Right lobe of liver (tissue), 6 donors: ENCODE results near the gene PON1. TPM values are rescaled to one million over a fixed set of nuclear protein-coding genes. Genes with fewer than 3 reads are reported as not detected.

Experiments
- ATAC-seq, 4 donors: fragments of 200-7000 bp; cut with Tn5 transposase; one replicate each; pipeline ENCODE4 v1.9.1; 2020; ENCODE audit warnings: mild to moderate bottlenecking in 4 of 4, moderate library complexity in 4 of 4
- DNase-seq, 3 donors: peaks; one replicate each; pipeline ENCODE4 v3.0.0-alpha.2; 2020
- H3K27ac ChIP-seq, 3 donors: fragments of 200-600 bp; one replicate each; pipeline ENCODE4 v1.8.0; 2022
- H3K27me3 ChIP-seq, 2 donors: fragments of 200-600 bp; one replicate each; pipeline ENCODE4 v1.8.0; 2022
- H3K36me3 ChIP-seq, 4 donors: fragments of 200-600 bp; sonication (generic) in 1 of 4; one replicate each; pipeline versions ENCODE4 v1.5.1 to v1.8.0; 2017 to 2022; ENCODE audit warnings: control low read depth in 1 of 4
- H3K4me1 ChIP-seq, 4 donors: fragments of 200-600 bp; sonication (generic) in 1 of 4; one replicate each; pipeline versions ENCODE4 v1.5.1 to v1.8.0; 2017 to 2022; ENCODE audit warnings: control low read depth in 1 of 4
- H3K4me3 ChIP-seq, 3 donors: fragments of 200-600 bp; one replicate each; pipeline ENCODE4 v1.8.0; 2022
- H3K9me3 ChIP-seq, 4 donors: fragments of 200-600 bp; sonication (generic) in 1 of 4; one replicate each; pipeline versions ENCODE4 v1.5.1 to v1.8.0; 2017 to 2022; ENCODE audit warnings: control low read depth in 1 of 4
- POLR2A ChIP-seq: fragments of 450-650 bp; IDR thresholded peaks from one replicate; pipeline ENCODE4 v1.6.1; 2017; ENCODE audit warnings: antibody characterized with exemption, mild to moderate bottlenecking
- WGBS: methylation state at CpG from one replicate; pipeline ENCODE4 v1.1.6; 2018; ENCODE audit warnings: low coverage, low lambda C conversion rate; ENCODE audit not compliant: insufficient coverage; ENCODE audit errors: missing lambda C conversion rate; 5-methylcytosine and 5-hydroxymethylcytosine counted together
- intact Hi-C, 2 donors: fragments of 100-400 bp; cut with DNase I; formaldehyde crosslinking; loops; one replicate each; pipeline versions ENCODE4 v1.11.2 to v1.14.1; 2022
- total RNA-seq, 6 experiments: library from RNA; depleted of rRNA in 2 of 6; stranded (reverse); fragments of >200 nt in 2 of 6; fragmentation: NEBNext Ultra II Directional in 3 of 6; extraction: Animal tissue kit (Norgen Biotek cat#: 25700) in 3 of 6; gene quantifications; one replicate each; pipeline versions ENCODE4 v1.1.0 to v1.2.4, GENCODE V29; 2016 to 2023
- TF ChIP-seq, protein P1 (sequence below), 4 donors: fragments of 200-600 bp in 3 of 4; fragments of 450-650 bp in 1 of 4; IDR thresholded peaks; one replicate each; pipeline versions ENCODE4 v1.5.1 to v1.8.0; 2016 to 2022; ENCODE audit warnings: antibody characterized with exemption in 4 of 4, mild to moderate bottlenecking in 2 of 4
- donor health status: DM: no; HTN: yes; CAD: no.
- donor health status: DM: no; HTN: no; CAD: no.
- donor health status: DM: no; HTN: no; CAD: no.
- donor health status: DM: no; HTN: yes; CAD: no.
- donor health status: DM: no; HTN: yes; CAD: no.

PON1 gene
- total RNA-seq, 6 experiments from 2014 or later = 85.3 to 677 (median 410) TPM

DNA sequence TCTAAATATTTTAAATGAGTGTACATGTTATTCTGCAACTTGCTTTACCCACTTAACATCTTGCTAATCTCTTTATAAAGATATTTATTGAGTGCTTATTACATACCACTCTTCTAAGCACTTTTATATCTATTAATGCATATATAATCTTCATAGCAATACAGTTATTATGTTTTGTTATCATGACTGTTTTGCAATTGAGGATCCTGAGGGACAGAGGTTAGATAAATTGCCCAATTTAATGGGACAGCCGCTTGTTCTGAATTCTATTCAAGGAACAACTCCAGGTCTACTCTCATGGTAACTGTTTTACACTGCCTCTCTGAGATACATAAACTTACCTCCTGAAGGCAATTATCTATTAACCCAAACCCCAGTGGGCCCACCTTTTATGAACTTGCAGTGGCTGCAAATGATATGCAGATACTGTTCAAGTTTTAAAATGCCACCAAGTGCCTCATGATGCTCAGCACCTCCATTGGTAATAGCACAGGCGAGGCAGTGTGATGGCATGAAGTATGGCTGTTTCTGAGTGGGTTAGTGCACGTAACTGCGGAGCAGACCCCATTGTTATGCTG lies 60.5 kb downstream of the PON1 start:
- no peaks in the 10 kb centered on the region for H3K36me3 ChIP-seq
- no peak overlapping the region for H3K27ac ChIP-seq
- no peaks in the 10 kb centered on the region for H3K9me3 ChIP-seq
- intact Hi-C loops = no loop called here
- no peak for DNase-seq
- H3K27me3 ChIP-seq = no peaks in the 10 kb centered on the region
- no peak overlapping the region for H3K4me3 ChIP-seq
- no peak for ATAC-seq
- 82% methylated on average over 4 of the region's 4 CpGs for whole genome bisulfite sequencing
- TF ChIP-seq, protein P1, sequence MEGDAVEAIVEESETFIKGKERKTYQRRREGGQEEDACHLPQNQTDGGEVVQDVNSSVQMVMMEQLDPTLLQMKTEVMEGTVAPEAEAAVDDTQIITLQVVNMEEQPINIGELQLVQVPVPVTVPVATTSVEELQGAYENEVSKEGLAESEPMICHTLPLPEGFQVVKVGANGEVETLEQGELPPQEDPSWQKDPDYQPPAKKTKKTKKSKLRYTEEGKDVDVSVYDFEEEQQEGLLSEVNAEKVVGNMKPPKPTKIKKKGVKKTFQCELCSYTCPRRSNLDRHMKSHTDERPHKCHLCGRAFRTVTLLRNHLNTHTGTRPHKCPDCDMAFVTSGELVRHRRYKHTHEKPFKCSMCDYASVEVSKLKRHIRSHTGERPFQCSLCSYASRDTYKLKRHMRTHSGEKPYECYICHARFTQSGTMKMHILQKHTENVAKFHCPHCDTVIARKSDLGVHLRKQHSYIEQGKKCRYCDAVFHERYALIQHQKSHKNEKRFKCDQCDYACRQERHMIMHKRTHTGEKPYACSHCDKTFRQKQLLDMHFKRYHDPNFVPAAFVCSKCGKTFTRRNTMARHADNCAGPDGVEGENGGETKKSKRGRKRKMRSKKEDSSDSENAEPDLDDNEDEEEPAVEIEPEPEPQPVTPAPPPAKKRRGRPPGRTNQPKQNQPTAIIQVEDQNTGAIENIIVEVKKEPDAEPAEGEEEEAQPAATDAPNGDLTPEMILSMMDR (IDR thresholded peaks at IDR 0.05) = no peak
- H3K4me1 ChIP-seq = no peaks in the 10 kb centered on the region

DNA sequence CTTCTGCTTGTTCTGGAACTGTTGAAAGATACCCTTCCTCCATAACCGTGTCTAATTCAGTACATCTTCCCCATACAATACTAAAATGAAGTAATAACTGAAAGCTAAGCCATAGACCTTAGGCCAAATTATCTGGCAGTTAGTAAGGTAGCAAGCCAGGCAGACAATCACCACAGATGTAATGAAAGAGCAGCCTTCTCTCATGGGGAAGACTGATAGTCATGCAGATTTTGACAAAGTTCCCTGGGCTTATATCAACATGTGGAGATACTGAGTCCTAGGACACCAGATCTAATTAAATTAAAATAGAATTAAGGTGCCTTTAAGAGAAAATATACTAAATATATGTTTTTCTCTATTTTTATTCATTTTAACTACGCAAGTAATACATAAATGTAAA lies 61.5 kb downstream of the PON1 start:
- no peaks in the 10 kb centered on the region for H3K36me3 ChIP-seq
- 94% methylated on average over 2 of the region's 2 CpGs for WGBS
- intact Hi-C loops = no loop called here

DNA sequence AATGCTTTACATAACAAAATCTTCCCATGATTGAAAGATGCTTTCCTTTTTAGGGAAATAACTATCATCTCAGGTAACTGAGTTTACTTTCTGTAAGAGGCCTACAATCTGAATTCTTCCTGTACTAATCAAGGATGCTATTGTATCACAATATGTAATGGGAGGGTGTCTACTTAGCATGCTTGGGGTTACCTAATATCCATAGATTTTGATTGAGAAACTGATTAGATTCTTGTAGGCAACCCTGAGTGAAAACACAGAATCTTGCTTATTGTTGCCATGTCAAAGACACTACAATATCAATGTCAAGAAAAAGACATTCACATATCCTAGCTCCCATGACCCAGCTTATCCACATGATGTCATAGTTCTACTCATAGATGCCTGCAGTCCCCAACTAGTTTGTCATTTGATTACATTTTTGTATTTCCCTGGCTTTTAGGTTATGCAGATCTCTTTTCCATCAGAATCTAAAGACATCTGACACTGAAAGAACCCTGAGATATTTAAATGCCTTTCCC lies 62.4 kb downstream of the PON1 start:
- H3K4me1 ChIP-seq = no peaks in the 10 kb centered on the region
- H3K27ac ChIP-seq = no peak overlapping the region
- intact Hi-C loops = no loop called here
- TF ChIP-seq POLR2A = no peak
- H3K4me3 ChIP-seq = no peak overlapping the region
- no peaks in the 10 kb centered on the region for H3K9me3 ChIP-seq
- DNase-seq (no peak), ATAC-seq (no peak)
- H3K27me3 ChIP-seq = no peaks in the 10 kb centered on the region
- no peaks in the 10 kb centered on the region for H3K36me3 ChIP-seq

More for the DNA sequence above, 61.5 kb downstream of the PON1 start:
- no peak overlapping the region for H3K4me3 ChIP-seq
- TF ChIP-seq POLR2A = no peak
- TF ChIP-seq, protein P1 (IDR thresholded peaks at IDR 0.05) = no peak
- ATAC-seq (no peak), DNase-seq (no peak)
- no peaks in the 10 kb centered on the region for H3K27me3 ChIP-seq
- no peaks in the 10 kb centered on the region for H3K4me1 ChIP-seq
- H3K27ac ChIP-seq = no peak overlapping the region
- no peaks in the 10 kb centered on the region for H3K9me3 ChIP-seq

DNA sequence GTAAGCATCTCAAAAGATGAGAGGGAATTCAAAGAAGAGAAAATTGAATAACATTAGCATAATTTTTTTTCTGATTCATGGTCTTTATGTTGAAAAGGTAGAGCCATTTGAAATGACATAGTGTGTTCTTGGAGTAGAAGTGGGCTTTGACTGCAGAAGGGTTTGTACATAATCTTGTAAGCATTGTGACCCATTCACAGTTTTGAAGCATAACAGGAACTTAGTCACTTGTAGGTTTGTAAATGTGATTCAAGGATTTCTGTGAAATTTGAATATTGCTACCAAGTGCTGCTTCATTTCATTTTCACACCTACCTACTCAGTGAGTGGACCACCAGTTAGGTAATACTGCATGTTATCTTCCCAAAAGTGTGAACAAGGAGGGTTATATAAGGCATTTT lies 68.6 kb downstream of the PON1 start:
- ATAC-seq (no peak), DNase-seq (no peak)
- TF ChIP-seq, protein P1 (IDR thresholded peaks at IDR 0.05) = no peak
- no peak for TF ChIP-seq POLR2A
- H3K27me3 ChIP-seq = no peaks in the 10 kb centered on the region
- H3K9me3 ChIP-seq = no peaks in the 10 kb centered on the region
- no peak overlapping the region for H3K4me3 ChIP-seq
- H3K27ac ChIP-seq = no peak overlapping the region
- no peaks in the 10 kb centered on the region for H3K36me3 ChIP-seq
- intact Hi-C loops = no loop called here
- no peaks in the 10 kb centered on the region for H3K4me1 ChIP-seq

DNA sequence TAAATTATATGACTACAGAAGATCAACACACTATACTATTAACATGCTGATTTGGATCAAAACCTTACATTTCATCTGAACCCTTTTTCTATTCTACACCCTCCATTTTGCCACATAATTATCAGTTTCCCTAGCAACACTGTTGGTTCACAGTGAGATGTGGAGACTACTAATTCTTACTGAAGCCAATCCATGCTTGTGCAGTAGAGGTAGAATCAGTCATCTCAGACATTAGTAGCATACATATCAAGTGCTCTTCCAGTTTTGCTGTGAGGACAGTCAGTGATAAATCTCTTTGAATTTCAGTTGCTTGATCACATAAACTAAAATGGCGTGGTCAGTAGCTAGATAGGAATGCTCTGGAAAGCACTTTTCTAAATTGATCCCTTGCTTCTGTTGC lies 70.3 kb downstream of the PON1 start:
- Histone ChIP-seq H3K4me3 (no peak overlapping the region), H3K4me1 (no peaks in the 10 kb centered on the region), H3K27me3 (no peaks in the 10 kb centered on the region), H3K36me3 (no peaks in the 10 kb centered on the region), H3K27ac (no peak overlapping the region), H3K9me3 (no peaks in the 10 kb centered on the region)
- intact Hi-C loops = no loop called here
- 71% methylated on average over 1 of the region's 1 CpG for WGBS
- ATAC-seq (no peak), DNase-seq (no peak)
- TF ChIP-seq, protein P1 (IDR thresholded peaks at IDR 0.05) = no peak
- TF ChIP-seq POLR2A = no peak
